ENCODE results near the gene LSM7.

The LSM7 gene

GRCh38 chr19:2300533-2300932, 27.9 kb downstream of the LSM7 start:
- Mint-ChIP-seq H3K27me3 (ENCODE audit: low read depth, poor library complexity) (peaks cover 33% of the 10 kb centered on the region), H3K27ac (no peak overlapping the region), H3K36me3 (ENCODE audit: low read depth) (no peaks in the 10 kb centered on the region), H3K4me1 (peaks cover 25% of the 10 kb centered on the region), H3K9me3 (peaks cover 3% of the 10 kb centered on the region), H3K4me3 (no peak overlapping the region)
- DNase-seq: no peak
- TF ChIP-seq, protein P1, sequence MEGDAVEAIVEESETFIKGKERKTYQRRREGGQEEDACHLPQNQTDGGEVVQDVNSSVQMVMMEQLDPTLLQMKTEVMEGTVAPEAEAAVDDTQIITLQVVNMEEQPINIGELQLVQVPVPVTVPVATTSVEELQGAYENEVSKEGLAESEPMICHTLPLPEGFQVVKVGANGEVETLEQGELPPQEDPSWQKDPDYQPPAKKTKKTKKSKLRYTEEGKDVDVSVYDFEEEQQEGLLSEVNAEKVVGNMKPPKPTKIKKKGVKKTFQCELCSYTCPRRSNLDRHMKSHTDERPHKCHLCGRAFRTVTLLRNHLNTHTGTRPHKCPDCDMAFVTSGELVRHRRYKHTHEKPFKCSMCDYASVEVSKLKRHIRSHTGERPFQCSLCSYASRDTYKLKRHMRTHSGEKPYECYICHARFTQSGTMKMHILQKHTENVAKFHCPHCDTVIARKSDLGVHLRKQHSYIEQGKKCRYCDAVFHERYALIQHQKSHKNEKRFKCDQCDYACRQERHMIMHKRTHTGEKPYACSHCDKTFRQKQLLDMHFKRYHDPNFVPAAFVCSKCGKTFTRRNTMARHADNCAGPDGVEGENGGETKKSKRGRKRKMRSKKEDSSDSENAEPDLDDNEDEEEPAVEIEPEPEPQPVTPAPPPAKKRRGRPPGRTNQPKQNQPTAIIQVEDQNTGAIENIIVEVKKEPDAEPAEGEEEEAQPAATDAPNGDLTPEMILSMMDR (IDR thresholded peaks at IDR 0.05): no peak

DNA sequence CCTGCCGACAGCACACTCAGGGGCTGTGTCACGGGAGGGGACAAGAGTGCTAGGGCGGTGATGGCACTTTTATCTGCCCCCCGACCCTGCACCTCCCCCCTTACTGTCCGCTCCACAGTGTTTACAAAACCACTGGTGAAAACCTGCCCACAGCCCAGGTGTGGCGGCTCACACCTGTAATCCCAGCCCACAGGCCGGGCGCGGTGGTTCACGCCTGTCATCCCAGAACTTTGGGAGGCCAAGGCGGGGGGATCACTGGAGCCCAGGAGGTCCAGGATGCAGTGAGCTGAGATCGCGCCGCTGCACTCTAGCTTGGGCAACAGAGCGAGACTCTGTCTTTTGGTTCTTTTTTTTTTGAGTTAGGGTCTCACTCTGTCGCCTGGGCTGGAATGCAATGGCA, 32.2 kb downstream of the LSM7 start:
- DNase-seq: no peak
- H3K27me3 Mint-ChIP-seq (ENCODE audit: low read depth, poor library complexity): peaks cover 61% of the 10 kb centered on the region
- H3K36me3 Mint-ChIP-seq (ENCODE audit: low read depth): no peaks in the 10 kb centered on the region
- peaks cover 34% of the 10 kb centered on the region for H3K4me1 Mint-ChIP-seq
- H3K9me3 Mint-ChIP-seq: no peaks in the 10 kb centered on the region
- TF ChIP-seq, protein P1 (IDR thresholded peaks at IDR 0.05): no peak
- H3K4me3 Mint-ChIP-seq: no peak overlapping the region
- no peak overlapping the region for H3K27ac Mint-ChIP-seq

DNA sequence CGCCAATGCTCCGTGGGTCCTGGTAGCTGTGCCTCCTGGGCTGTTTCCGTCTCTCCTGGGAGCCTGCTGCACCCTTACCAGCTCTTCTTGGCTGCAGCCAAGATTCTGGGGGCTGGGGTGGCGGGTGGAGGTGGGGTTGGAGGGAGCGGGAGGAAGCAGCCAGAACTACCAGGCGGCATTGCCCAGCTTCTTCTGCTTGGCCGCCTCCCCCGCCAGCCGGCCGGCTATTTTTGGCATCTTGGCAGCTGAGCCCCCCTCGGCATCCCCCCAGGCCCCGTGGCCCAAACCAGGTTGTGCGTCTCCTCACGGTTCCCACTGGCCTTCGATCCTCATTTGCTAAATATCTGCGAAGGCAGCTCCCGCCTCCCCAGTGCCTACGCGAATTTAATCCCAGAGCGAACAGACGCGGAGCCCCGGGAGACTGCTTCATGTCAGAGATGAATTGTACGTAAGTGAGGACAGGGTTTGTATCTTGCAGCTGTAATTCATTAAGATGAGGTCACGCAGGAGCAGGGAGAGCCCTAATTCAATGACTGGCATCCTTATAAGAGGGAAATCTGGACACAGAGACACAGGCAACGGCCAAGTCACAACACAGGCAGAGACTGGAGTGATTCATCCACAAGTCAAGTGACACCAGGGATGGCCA, 33.6 kb downstream of the LSM7 start:
- Mint-ChIP-seq H3K4me3 (peak overlapping the region; percentile 34), H3K4me1 (peaks cover 26% of the 10 kb centered on the region), H3K36me3 (ENCODE audit: low read depth) (no peaks in the 10 kb centered on the region), H3K9me3 (no peaks in the 10 kb centered on the region), H3K27ac (peak overlapping the region; percentile 18), H3K27me3 (ENCODE audit: low read depth, poor library complexity) (peaks cover 70% of the 10 kb centered on the region)
- no peak for DNase-seq
- TF ChIP-seq, protein P1 (IDR thresholded peaks at IDR 0.05): no peak

DNA sequence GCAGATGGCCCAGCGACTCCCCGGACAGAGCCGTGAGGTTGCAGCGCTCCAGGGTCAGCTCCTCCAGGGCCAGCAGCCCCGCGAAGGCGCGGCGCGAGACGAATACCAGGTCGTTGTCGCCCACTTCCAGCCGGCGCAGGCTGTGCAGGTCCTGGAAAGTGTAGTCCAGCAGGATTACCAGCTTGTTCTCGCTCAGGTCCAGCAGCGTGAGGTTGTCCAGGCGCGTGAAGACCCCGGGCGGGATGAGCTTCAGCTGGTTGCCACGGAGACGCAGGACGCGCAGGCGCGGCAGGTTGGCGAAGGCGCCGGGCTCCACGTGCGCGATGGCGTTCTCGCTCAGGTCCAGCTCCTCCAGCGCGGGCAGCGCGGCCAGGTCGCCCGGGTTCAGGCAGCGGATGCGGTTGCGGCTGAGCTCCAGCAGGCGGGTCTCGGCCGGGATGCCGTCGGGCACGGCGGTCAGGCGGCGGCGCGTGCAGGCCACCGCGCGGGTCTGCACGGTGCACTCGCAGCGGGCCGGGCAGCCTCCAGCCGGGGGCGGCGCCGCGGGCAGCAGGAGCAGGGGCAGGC, 37.1 kb downstream of the LSM7 start:
- peak overlapping the region; percentile 13 for H3K4me3 Mint-ChIP-seq
- peaks cover 4% of the 10 kb centered on the region for H3K36me3 Mint-ChIP-seq (ENCODE audit: low read depth)
- TF ChIP-seq, protein P1 (IDR thresholded peaks at IDR 0.05): no peak
- H3K4me1 Mint-ChIP-seq: peaks cover 40% of the 10 kb centered on the region
- DNase-seq: peak; percentile 86
- H3K9me3 Mint-ChIP-seq: no peaks in the 10 kb centered on the region
- H3K27me3 Mint-ChIP-seq (ENCODE audit: low read depth, poor library complexity): peaks cover 99% of the 10 kb centered on the region
- H3K27ac Mint-ChIP-seq: no peak overlapping the region

- Mint-ChIP-seq H3K9me3 (no peaks in the 10 kb centered on the region), H3K27me3 (ENCODE audit: low read depth, poor library complexity) (peaks cover 99% of the 10 kb centered on the region), H3K27ac (no peak overlapping the region), H3K36me3 (ENCODE audit: low read depth) (peaks cover 4% of the 10 kb centered on the region), H3K4me3 (peak overlapping the region; percentile 23), H3K4me1 (peaks cover 37% of the 10 kb centered on the region)
- no peak for DNase-seq
- TF ChIP-seq, protein P1 (IDR thresholded peaks at IDR 0.05): no peak
Measured at GRCh38 chr19:2290441-2291184, 37.8 kb downstream of the LSM7 start.

Data from nephron progenitor cell (in vitro differentiated cells).